ENCODE data around the gene ACSL3.

ACSL3 gene

DNA sequence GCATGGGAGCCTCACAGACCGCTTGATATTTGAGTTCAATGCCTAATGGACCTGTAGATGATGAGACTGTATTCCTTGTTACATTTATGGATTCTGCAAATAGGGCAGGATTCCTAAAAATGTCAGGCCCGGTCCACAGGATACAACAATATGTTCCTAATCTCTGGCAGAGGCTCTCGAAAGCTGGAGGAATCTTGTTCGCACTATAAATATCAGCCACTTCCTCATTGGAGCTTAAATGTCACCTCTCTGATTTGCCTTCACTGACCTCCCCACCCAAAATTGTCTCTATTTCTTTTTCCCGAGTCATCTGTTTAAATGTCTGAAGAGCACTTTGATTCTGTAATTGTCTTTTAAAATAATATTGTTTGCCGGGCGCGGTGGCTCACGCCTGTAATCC lies 12.0 kb upstream of the ACSL3 start:
- no peak for DNase-seq (ENCODE audit: extremely low spot score)
- ChIA-PET CTCF (interaction anchor here (1.3 kb wide), 1 partner anchor 13 kb away, joined by 4 read pairs; no protein-coding TSS in a partner anchor), POLR2A (no interaction called here)
- no peak for TF ChIP-seq CTCF (IDR thresholded peaks at IDR 0.05; ENCODE audit: control extremely low read depth, extremely low read depth, low read depth, missing control alignments)

- ChIA-PET CTCF (no interaction called here), POLR2A (no interaction called here)
- no peak for DNase-seq (ENCODE audit: extremely low spot score)
- no peak for TF ChIP-seq CTCF (IDR thresholded peaks at IDR 0.05; ENCODE audit: control extremely low read depth, extremely low read depth, low read depth, missing control alignments)
Measured at GRCh38 chr2:222851956-222852617, 8.7 kb upstream of the ACSL3 start.

GRCh38 chr2:222854773-222855700 lies 5.8 kb upstream of the ACSL3 start:
- ChIA-PET CTCF (interaction anchor here (1.8 kb wide), 1 partner anchor 11 kb away, joined by 7 read pairs; no protein-coding TSS in a partner anchor), POLR2A (no interaction called here)
- TF ChIP-seq CTCF (IDR thresholded peaks at IDR 0.05; ENCODE audit: control extremely low read depth, extremely low read depth, low read depth, missing control alignments): no peak
- DNase-seq (ENCODE audit: extremely low spot score): no peak

GRCh38 chr2:222859786-222860612 lies 837 bp upstream of the ACSL3 start:
- POLR2A ChIA-PET: interaction anchor here (0.6 kb wide), 1 partner anchor 117 kb away, joined by 5 read pairs; no protein-coding TSS in a partner anchor
- TF ChIP-seq CTCF (IDR thresholded peaks at IDR 0.05; ENCODE audit: control extremely low read depth, extremely low read depth, low read depth, missing control alignments): no peak
- DNase-seq (ENCODE audit: extremely low spot score): no peak
- CTCF ChIA-PET: interaction anchor here (0.8 kb wide), 2 partner anchors 15 to 63 kb away, joined by 3 read pairs; no protein-coding TSS in a partner anchor

DNA sequence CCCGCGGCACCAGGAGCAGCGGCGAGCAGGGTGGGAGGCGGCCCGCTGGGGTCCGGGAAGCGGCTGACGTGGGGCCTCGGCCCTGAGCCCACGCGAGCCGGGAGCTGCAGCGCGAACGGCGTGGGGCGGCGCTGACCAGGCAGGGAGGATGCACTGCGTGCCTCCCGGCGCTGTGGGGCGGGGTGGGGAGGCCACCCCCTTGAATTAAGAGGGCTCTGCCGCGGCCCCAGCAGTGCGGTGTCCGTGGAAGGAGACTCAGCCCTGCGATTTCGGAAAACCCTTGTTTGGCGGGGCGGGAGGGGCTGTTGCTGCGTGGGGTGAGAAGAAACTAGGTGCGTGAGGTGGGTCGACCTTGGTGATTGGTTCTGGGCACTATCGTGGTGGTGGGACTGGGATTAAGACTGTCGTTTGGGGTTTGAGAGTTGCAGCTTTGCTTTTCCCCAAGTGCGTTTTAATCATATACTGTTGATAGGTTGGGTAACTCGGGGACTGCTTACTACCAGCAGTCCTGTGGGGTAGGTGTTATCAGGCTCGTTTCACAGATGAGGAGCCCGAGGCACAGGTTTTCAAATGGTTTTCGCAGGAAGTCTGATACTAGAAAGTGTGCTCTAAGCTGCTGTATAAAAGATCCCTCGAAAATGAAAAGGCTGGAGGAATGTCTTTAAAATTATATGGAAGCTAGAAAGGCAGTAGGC lies 722 bp downstream of the ACSL3 start:
- POLR2A ChIA-PET: interaction anchor here (0.5 to 0.6 kb wide), 2 partner anchors 64 to 126 kb away, joined by 5 read pairs; no protein-coding TSS in a partner anchor
- TF ChIP-seq CTCF (IDR thresholded peaks at IDR 0.05; ENCODE audit: control extremely low read depth, extremely low read depth, low read depth, missing control alignments): no peak
- CTCF ChIA-PET: interaction anchor here (0.7 to 3.3 kb wide), 9 partner anchors 9 to 171 kb away, joined by 3 to 18 read pairs (median 5); no protein-coding TSS in a partner anchor
- peak; percentile 51 for DNase-seq (ENCODE audit: extremely low spot score)
